Astrocyte (in vitro differentiated cells and primary cell): Measurements from ENCODE around the gene ACOT2. TPM values are rescaled to one million over a fixed set of nuclear protein-coding genes. Genes with fewer than 3 reads are reported as not detected.
"Not testable (repeated sequence)": the region's sequence is repeated elsewhere in the genome, so short reads cannot be mapped to it uniquely, and the experiment has no call there.

Experiments used
- DNase-seq: peaks from one replicate; pipeline ENCODE4 v3.0.0-alpha.2; 2010; ENCODE audit warnings: low read depth
- FAIRE-seq: peaks from 2 replicates; lab custom pipeline; 2011; peaks lifted over from hg19 to GRCh38; lab: Jason Lieb, UNC
- H2AFZ ChIP-seq: 2 replicates; pipeline ENCODE4 v1.6.0; 2012; ENCODE audit warnings: low read depth, low read length, inconsistent platforms
- H3K27ac ChIP-seq: 2 replicates; pipeline ENCODE4 v1.5.1; 2011; ENCODE audit warnings: low read depth, low read length, inconsistent platforms
- H3K27me3 ChIP-seq: 2 replicates; pipeline ENCODE4 v1.6.0; 2011; ENCODE audit warnings: low read length, inconsistent platforms; ENCODE audit not compliant: insufficient read depth
- H3K36me3 ChIP-seq: 2 replicates; pipeline ENCODE4 v1.5.1; 2011; ENCODE audit warnings: low read length, inconsistent platforms; ENCODE audit not compliant: insufficient read depth
- H3K4me1 ChIP-seq: 2 replicates; pipeline ENCODE4 v1.5.1; 2011; ENCODE audit warnings: low read length, inconsistent platforms; ENCODE audit not compliant: insufficient read depth
- H3K4me2 ChIP-seq: 2 replicates; pipeline ENCODE4 v1.6.0; 2012; ENCODE audit warnings: low read length, inconsistent platforms
- H3K4me3 ChIP-seq: 2 replicates; pipeline ENCODE4 v1.5.1; 2011; ENCODE audit warnings: low read depth, mild to moderate bottlenecking, low read length, inconsistent platforms; ENCODE audit not compliant: insufficient read depth
- H3K79me2 ChIP-seq: 2 replicates; pipeline ENCODE4 v1.6.0; 2012; ENCODE audit warnings: mild to moderate bottlenecking, low read length, inconsistent platforms; ENCODE audit not compliant: insufficient read depth
- H3K9ac ChIP-seq: 2 replicates; pipeline ENCODE4 v1.6.0; 2012; ENCODE audit warnings: mild to moderate bottlenecking, low read length, inconsistent platforms
- H3K9me3 ChIP-seq: 2 replicates; pipeline ENCODE4 v1.5.1; 2012; ENCODE audit warnings: low read depth, mild to moderate bottlenecking, low read length, inconsistent platforms; ENCODE audit not compliant: insufficient read depth
- H4K20me1 ChIP-seq: 2 replicates; pipeline ENCODE4 v1.6.0; 2012; ENCODE audit warnings: low read length, inconsistent platforms; ENCODE audit not compliant: insufficient read depth
- H3K27ac Mint-ChIP-seq: one replicate; pipeline ENCODE4 v1.8.0; 2021; ENCODE audit warnings: mild to moderate bottlenecking, mixed read lengths; ENCODE audit not compliant: unreplicated experiment
- H3K27me3 Mint-ChIP-seq: one replicate; pipeline ENCODE4 v1.8.0; 2021; ENCODE audit warnings: low read depth, mixed read lengths; ENCODE audit not compliant: unreplicated experiment
- H3K36me3 Mint-ChIP-seq: one replicate; pipeline ENCODE4 v1.8.0; 2021; ENCODE audit warnings: low read depth, mixed read lengths; ENCODE audit not compliant: unreplicated experiment
- H3K4me1 Mint-ChIP-seq: one replicate; pipeline ENCODE4 v1.8.0; 2021; ENCODE audit warnings: low read depth, mixed read lengths; ENCODE audit not compliant: unreplicated experiment
- H3K4me3 Mint-ChIP-seq: one replicate; pipeline ENCODE4 v1.8.0; 2021; ENCODE audit warnings: mild to moderate bottlenecking, moderate library complexity, mixed read lengths; ENCODE audit not compliant: unreplicated experiment
- H3K9me3 Mint-ChIP-seq: one replicate; pipeline ENCODE4 v1.8.0; 2021; ENCODE audit warnings: mild to moderate bottlenecking, mixed read lengths; ENCODE audit not compliant: unreplicated experiment
- CTCF ChIP-seq: IDR thresholded peaks from 2 replicates; pipeline ENCODE4 v1.5.1; 2011; ENCODE audit warnings: low read depth, mild to moderate bottlenecking, inconsistent platforms, low read length, moderate library complexity; ENCODE audit not compliant: insufficient read depth
- EZH2 ChIP-seq: IDR thresholded peaks from 2 replicates; pipeline ENCODE4 v1.6.1; 2012; ENCODE audit warnings: mild to moderate bottlenecking, low read length, inconsistent platforms; ENCODE audit not compliant: insufficient read depth
- total RNA-seq: library from RNA; stranded (reverse); gene quantifications from 2 replicates; pipeline ENCODE4 v1.2.1, GENCODE V29; 2021

ACOT2 gene
- total RNA-seq, 1 donor from 2014 or later = 15.7 TPM

DNA sequence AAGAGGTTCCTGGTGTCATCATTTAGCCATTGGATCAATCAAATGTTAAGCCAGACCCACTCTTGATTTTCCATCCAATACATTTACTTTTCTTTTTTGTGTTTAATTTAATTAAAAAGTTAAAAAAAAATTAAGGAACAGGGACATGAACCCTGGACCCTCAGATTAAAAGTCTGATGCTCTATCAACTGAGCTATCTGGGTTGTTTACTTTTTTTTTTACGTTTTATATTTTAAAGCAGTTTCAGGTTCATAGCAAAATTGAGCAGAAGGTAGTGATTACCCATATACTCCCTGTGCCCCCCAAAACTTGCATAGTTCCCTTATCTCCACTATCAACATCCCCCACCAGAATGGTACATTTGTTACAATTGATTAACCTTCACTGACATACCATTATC lies 19.7 kb downstream of the ACOT2 start:
- Histone ChIP-seq H2AFZ (no peak overlapping the region), H3K27ac (no peak overlapping the region), H3K9me3 (no peaks in the 10 kb centered on the region), H3K79me2 (no peaks in the 10 kb centered on the region), H3K9ac (no peak overlapping the region), H3K27me3 (peaks cover 3% of the 10 kb centered on the region), H3K4me2 (no peak overlapping the region), H3K4me1 (no peaks in the 10 kb centered on the region), H3K36me3 (no peaks in the 10 kb centered on the region), H3K4me3 (no peak overlapping the region), H4K20me1 (no peaks in the 10 kb centered on the region)
- Mint-ChIP-seq H3K9me3 (peaks cover 9% of the 10 kb centered on the region), H3K36me3 (no peaks in the 10 kb centered on the region), H3K27me3 (peaks cover 28% of the 10 kb centered on the region), H3K4me3 (no peak overlapping the region), H3K27ac (no peak overlapping the region), H3K4me1 (no peaks in the 10 kb centered on the region)
- no peak for TF ChIP-seq EZH2
- TF ChIP-seq CTCF = no peak
- FAIRE-seq (no peak), DNase-seq (no peak)

DNA sequence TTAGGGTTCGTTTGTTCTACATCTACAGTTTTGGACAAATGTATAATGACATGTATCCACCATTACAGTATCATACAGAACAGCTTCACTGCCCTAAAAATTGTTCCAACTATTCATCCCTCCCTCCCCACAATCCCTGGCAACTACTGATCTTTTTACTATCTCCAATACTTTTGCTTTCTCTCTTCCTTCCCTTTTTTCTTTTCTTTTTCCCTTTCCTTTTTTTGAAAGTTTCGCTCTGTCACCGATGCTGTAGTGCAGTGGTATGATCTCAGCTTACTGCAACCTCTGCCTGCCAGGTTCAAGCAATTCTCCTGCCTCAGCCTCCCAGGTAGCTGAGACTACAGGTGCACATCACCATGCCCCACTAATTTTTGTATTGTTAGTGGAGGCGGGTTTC lies 20.1 kb downstream of the ACOT2 start:
- peaks cover 9% of the 10 kb centered on the region for H3K9me3 Mint-ChIP-seq
- Histone ChIP-seq H3K9me3 (no peaks in the 10 kb centered on the region), H3K4me3 (no peak overlapping the region), H2AFZ (no peak overlapping the region), H3K9ac (no peak overlapping the region), H3K4me2 (no peak overlapping the region), H3K79me2 (no peaks in the 10 kb centered on the region), H3K27ac (no peak overlapping the region), H3K36me3 (no peaks in the 10 kb centered on the region), H3K27me3 (peaks cover 3% of the 10 kb centered on the region), H4K20me1 (no peaks in the 10 kb centered on the region), H3K4me1 (no peaks in the 10 kb centered on the region)
- H3K36me3 Mint-ChIP-seq = no peaks in the 10 kb centered on the region
- DNase-seq (no peak), FAIRE-seq (no peak)
- H3K27ac Mint-ChIP-seq = no peak overlapping the region
- TF ChIP-seq CTCF (no peak), EZH2 (no peak)
- no peaks in the 10 kb centered on the region for H3K4me1 Mint-ChIP-seq
- peaks cover 28% of the 10 kb centered on the region for H3K27me3 Mint-ChIP-seq
- no peak overlapping the region for H3K4me3 Mint-ChIP-seq

DNA sequence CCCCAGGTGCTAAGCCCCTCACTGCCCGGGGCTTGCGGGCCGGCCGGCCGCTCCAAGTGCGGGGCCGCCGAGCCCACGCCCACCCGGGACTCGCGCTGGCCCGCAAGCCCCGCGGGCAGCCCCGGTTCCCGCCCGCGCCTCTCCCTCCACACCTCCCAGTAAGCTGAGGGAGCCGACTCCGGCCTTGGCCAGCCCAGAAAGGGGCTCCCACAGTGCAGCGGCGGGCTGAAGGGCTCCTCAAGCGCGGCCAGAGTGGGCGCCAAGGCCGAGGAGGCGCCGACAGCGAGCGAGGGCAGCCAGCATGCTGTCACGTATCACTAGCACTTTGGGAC lies 21.6 kb downstream of the ACOT2 start:
- H2AFZ ChIP-seq, H3K36me3 Mint-ChIP-seq, H4K20me1 ChIP-seq, H3K36me3 ChIP-seq, H3K27ac ChIP-seq, H3K9ac ChIP-seq, H3K4me1 Mint-ChIP-seq, H3K27ac Mint-ChIP-seq, FAIRE-seq, H3K27me3 ChIP-seq, H3K9me3 ChIP-seq, H3K9me3 Mint-ChIP-seq, H3K4me1 ChIP-seq, DNase-seq, H3K4me2 ChIP-seq, H3K79me2 ChIP-seq, H3K4me3 ChIP-seq, H3K4me3 Mint-ChIP-seq: not testable (repeated sequence)
- H3K27me3 Mint-ChIP-seq = peaks cover 33% of the 10 kb centered on the region
